GM12872 (cell line): Measurements from ENCODE around the gene ZNF684.

Experiments used
- TF ChIP-seq, protein P1 (sequence below): IDR thresholded peaks from 3 replicates; pipeline ENCODE4 v1.5.1; 2011; ENCODE audit warnings: low read depth, mild to moderate bottlenecking, low read length, moderate library complexity; ENCODE audit not compliant: insufficient read depth

ZNF684 gene

GRCh38 chr1:40588586-40588985, 57.1 kb downstream of the ZNF684 start:
- TF ChIP-seq, protein P1, sequence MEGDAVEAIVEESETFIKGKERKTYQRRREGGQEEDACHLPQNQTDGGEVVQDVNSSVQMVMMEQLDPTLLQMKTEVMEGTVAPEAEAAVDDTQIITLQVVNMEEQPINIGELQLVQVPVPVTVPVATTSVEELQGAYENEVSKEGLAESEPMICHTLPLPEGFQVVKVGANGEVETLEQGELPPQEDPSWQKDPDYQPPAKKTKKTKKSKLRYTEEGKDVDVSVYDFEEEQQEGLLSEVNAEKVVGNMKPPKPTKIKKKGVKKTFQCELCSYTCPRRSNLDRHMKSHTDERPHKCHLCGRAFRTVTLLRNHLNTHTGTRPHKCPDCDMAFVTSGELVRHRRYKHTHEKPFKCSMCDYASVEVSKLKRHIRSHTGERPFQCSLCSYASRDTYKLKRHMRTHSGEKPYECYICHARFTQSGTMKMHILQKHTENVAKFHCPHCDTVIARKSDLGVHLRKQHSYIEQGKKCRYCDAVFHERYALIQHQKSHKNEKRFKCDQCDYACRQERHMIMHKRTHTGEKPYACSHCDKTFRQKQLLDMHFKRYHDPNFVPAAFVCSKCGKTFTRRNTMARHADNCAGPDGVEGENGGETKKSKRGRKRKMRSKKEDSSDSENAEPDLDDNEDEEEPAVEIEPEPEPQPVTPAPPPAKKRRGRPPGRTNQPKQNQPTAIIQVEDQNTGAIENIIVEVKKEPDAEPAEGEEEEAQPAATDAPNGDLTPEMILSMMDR: no peak

- TF ChIP-seq, protein P1: peak; percentile 54
These were observed 60.8 kb downstream of the ZNF684 start for GRCh38 chr1:40592107-40592803.

GRCh38 chr1:40593449-40594186, 62.2 kb downstream of the ZNF684 start:
- TF ChIP-seq, protein P1: no peak

GRCh38 chr1:40594187-40594531, 62.7 kb downstream of the ZNF684 start:
- TF ChIP-seq, protein P1: no peak

- TF ChIP-seq, protein P1: no peak
These were observed 64.2 kb downstream of the ZNF684 start for GRCh38 chr1:40595623-40596022.
